Measurements from ENCODE around the gene YBEY. TPM values are rescaled to one million over a fixed set of nuclear protein-coding genes. Genes with fewer than 3 reads are reported as not detected.
"Not testable (repeated sequence)": the region's sequence is repeated elsewhere in the genome, so short reads cannot be mapped to it uniquely, and the experiment has no call there.

Gene YBEY
- total RNA-seq = 10 to 100 TPM in 3 of 4 donors, 1 to 10 TPM in 1; 5.3 to 32.6 (median 17.5) TPM

- H3K36me3 ChIP-seq = peaks cover 0 to 29% (median 0%) of the 10 kb centered on the region in 3 donors
- H3K27ac ChIP-seq = peak within 1 kb of the TSS; percentile 90 to 100 (median 98)
- peak within 1 kb of the TSS; percentile 81 to 100 (median 90) for H3K4me3 ChIP-seq
- H3K27me3 ChIP-seq = no peaks in the 10 kb centered on the region
- H3K4me1 ChIP-seq = peaks cover 0 to 41% (median 13%) of the 10 kb centered on the region in 4 donors
- H3K9me3 ChIP-seq = no peaks in the 10 kb centered on the region
- DNase-seq = peak; percentile 84 to 96 (median 94)
- TF ChIP-seq POLR2A (IDR thresholded peaks at IDR 0.05) (peak; percentile 73 to 75), CTCF (IDR thresholded peaks at IDR 0.05) (peak; percentile 10 to 55 (median 30))
Measured at GRCh38 chr21:46285761-46286647, at the start of gene YBEY. TSS of gene YBEY (plus strand) at chr21:46286342. CDS start at chr21:46286914, 572 bp downstream.

- TF ChIP-seq CTCF (IDR thresholded peaks at IDR 0.05) (no peak), POLR2A (IDR thresholded peaks at IDR 0.05) (no peak)
- H3K4me1 ChIP-seq = no peaks in the 10 kb centered on the region
- H3K4me3 ChIP-seq = no peak overlapping the region
- H3K27ac ChIP-seq = no peak overlapping the region
- no peaks in the 10 kb centered on the region for H3K27me3 ChIP-seq
- no peaks in the 10 kb centered on the region for H3K9me3 ChIP-seq
- no peak for DNase-seq
- peaks cover 0 to 73% (median 0%) of the 10 kb centered on the region in 3 donors for H3K36me3 ChIP-seq
Measured at GRCh38 chr21:46237474-46237873, 48.7 kb upstream of the YBEY start.

GRCh38 chr21:46239817-46240325, 46.3 kb upstream of the YBEY start:
- Histone ChIP-seq H3K27ac (no peak overlapping the region), H3K36me3 (peaks cover 0 to 82% (median 0%) of the 10 kb centered on the region in 3 donors)

GRCh38 chr21:46241577-46241976, 44.6 kb upstream of the YBEY start:
- not testable (repeated sequence) for H3K27ac ChIP-seq, DNase-seq, H3K9me3 ChIP-seq, H3K27me3 ChIP-seq, H3K4me3 ChIP-seq, H3K4me1 ChIP-seq
- H3K36me3 ChIP-seq = peaks cover 0 to 82% (median 0%) of the 10 kb centered on the region in 3 donors

More at GRCh38 chr21:46239817-46240325, 46.3 kb upstream of the YBEY start:
- DNase-seq = no peak
- TF ChIP-seq POLR2A (IDR thresholded peaks at IDR 0.05) (no peak), CTCF (IDR thresholded peaks at IDR 0.05) (no peak)
- H3K27me3 ChIP-seq = no peaks in the 10 kb centered on the region
- no peaks in the 10 kb centered on the region for H3K9me3 ChIP-seq
- H3K4me3 ChIP-seq = no peak overlapping the region
- no peaks in the 10 kb centered on the region for H3K4me1 ChIP-seq

- Histone ChIP-seq H3K4me1 (no peaks in the 10 kb centered on the region), H3K9me3 (no peaks in the 10 kb centered on the region), H3K27me3 (no peaks in the 10 kb centered on the region), H3K4me3 (no peak overlapping the region), H3K36me3 (peaks cover 0 to 96% (median 0%) of the 10 kb centered on the region in 3 donors), H3K27ac (no peak overlapping the region)
- TF ChIP-seq POLR2A (IDR thresholded peaks at IDR 0.05) (no peak), CTCF (IDR thresholded peaks at IDR 0.05) (no peak)
- DNase-seq = no peak
Measured at GRCh38 chr21:46243325-46243724, 42.8 kb upstream of the YBEY start.

- DNase-seq = no peak
- TF ChIP-seq CTCF (IDR thresholded peaks at IDR 0.05) = no peak
- Histone ChIP-seq H3K4me1 (no peaks in the 10 kb centered on the region), H3K4me3 (no peak overlapping the region), H3K27ac (no peak overlapping the region), H3K36me3 (peaks cover 0 to 96% (median 0%) of the 10 kb centered on the region in 3 donors), H3K27me3 (no peaks in the 10 kb centered on the region), H3K9me3 (no peaks in the 10 kb centered on the region)
Measured at GRCh38 chr21:46243960-46244361, 42.2 kb upstream of the YBEY start.

All from Peyer's patch (tissue), 4 donors.